Activated T-cell treated with anti-CD3 and anti-CD28 coated beads, Interleukin-2, amount 50 U/mL, for 1 hour (primary cell): ENCODE measurements around the gene ZBTB2.
"Not testable (repeated sequence)": the region's sequence is repeated elsewhere in the genome, so short reads cannot be mapped to it uniquely, and the experiment has no call there.

Source experiments
- DNase-seq: peaks from one replicate; pipeline ENCODE4 v3.0.0-alpha.2; 2020

Gene ZBTB2

GRCh38 chr6:151325075-151326050 is 66.0 kb downstream of the ZBTB2 start:
- peak; percentile 32 for DNase-seq

- DNase-seq = no peak
Measured at GRCh38 chr6:151324488-151324825, 66.9 kb downstream of the ZBTB2 start.

GRCh38 chr6:151323791-151324487 is 67.4 kb downstream of the ZBTB2 start:
- DNase-seq = peak; percentile 80

GRCh38 chr6:151322570-151322969 is 68.8 kb downstream of the ZBTB2 start:
- DNase-seq = no peak

GRCh38 chr6:151321438-151321837 is 69.9 kb downstream of the ZBTB2 start:
- DNase-seq = no peak

GRCh38 chr6:151320140-151320539 is 71.2 kb downstream of the ZBTB2 start:
- no peak for DNase-seq

- DNase-seq = no peak
Measured at GRCh38 chr6:151317995-151318365, 73.4 kb downstream of the ZBTB2 start.

- no peak for DNase-seq
Measured at GRCh38 chr6:151317103-151317994, 74.0 kb downstream of the ZBTB2 start.

GRCh38 chr6:151315661-151316060 is 75.7 kb downstream of the ZBTB2 start:
- not testable (repeated sequence) for DNase-seq
